GM12874 (cell line): Measurements from ENCODE around the gene SH3BP1.
A peak's percentile ranks its signal among the peaks of the same experiment; 100 is the strongest.

Source experiments
- CTCF ChIP-seq: IDR thresholded peaks from 2 replicates; pipeline ENCODE4 v1.5.1; 2011; ENCODE audit warnings: low read depth, mild to moderate bottlenecking, control low read depth, low read length, moderate library complexity; ENCODE audit not compliant: insufficient read depth

The SH3BP1 gene

GRCh38 chr22:37604074-37604473 is 35.4 kb upstream of the SH3BP1 start:
- TF ChIP-seq CTCF = no peak

- TF ChIP-seq CTCF = no peak
Measured at GRCh38 chr22:37604875-37605274, 34.6 kb upstream of the SH3BP1 start.

- TF ChIP-seq CTCF = peak; percentile 100
Measured at GRCh38 chr22:37607010-37607934, 32.2 kb upstream of the SH3BP1 start.

- no peak for TF ChIP-seq CTCF
Measured at GRCh38 chr22:37607935-37608476, 31.5 kb upstream of the SH3BP1 start.

GRCh38 chr22:37608477-37609239 is 30.8 kb upstream of the SH3BP1 start, which contains the start of gene GGA1:
Gene GGA1 (plus strand): TSS chr22:37608834. CDS start chr22:37608861, 27 bp downstream.
- TF ChIP-seq CTCF = no peak

- TF ChIP-seq CTCF = no peak
Measured at GRCh38 chr22:37609240-37610152, 30.0 kb upstream of the SH3BP1 start.
